Gastroesophageal sphincter (tissue), 3 donors: Measurements from ENCODE around the gene CACNA1C.

Source experiments
- EP300 ChIP-seq: sonication (generic); formaldehyde crosslinking; IDR thresholded peaks from one replicate; pipeline ENCODE4 v1.6.1; 2017; ENCODE audit warnings: antibody characterized with exemption, mild to moderate bottlenecking
- POLR2A ChIP-seq, 2 donors: fragments of 450-650 bp; IDR thresholded peaks; one replicate each; pipeline ENCODE4 v1.6.1; 2017; ENCODE audit warnings: antibody characterized with exemption in 2 of 2, mild to moderate bottlenecking in 2 of 2, moderate library complexity in 1 of 2
- TF ChIP-seq, protein P1 (sequence below), 4 experiments: fragments of 200-600 bp in 2 of 4; fragments of 450-650 bp in 2 of 4; sonication (generic) in 1 of 4; IDR thresholded peaks; one replicate each; pipeline ENCODE4 v1.5.1; 2017 to 2019; ENCODE audit warnings: antibody characterized with exemption in 4 of 4, mild to moderate bottlenecking in 2 of 4, moderate library complexity in 2 of 4

DNA sequence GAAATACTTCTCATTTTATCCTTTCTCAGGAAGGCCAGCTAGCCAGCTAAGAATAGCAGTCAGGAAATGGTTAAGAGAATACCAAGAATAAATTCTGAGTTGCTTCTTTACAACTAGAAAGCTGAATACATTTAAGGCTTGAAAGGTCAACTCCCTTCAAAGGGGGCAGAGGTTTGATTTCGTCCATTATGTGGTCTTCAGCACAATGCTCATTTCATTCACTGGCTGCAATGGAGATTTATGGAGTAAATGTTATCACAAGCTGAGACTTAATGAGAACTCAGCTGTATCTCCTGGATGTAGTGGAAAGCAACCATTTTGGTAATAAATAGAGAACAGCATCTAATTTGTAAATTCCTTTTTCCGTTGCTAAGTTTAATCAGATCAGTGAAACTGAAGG is 477.0 kb downstream of the CACNA1C start:
- TF ChIP-seq, protein P1, sequence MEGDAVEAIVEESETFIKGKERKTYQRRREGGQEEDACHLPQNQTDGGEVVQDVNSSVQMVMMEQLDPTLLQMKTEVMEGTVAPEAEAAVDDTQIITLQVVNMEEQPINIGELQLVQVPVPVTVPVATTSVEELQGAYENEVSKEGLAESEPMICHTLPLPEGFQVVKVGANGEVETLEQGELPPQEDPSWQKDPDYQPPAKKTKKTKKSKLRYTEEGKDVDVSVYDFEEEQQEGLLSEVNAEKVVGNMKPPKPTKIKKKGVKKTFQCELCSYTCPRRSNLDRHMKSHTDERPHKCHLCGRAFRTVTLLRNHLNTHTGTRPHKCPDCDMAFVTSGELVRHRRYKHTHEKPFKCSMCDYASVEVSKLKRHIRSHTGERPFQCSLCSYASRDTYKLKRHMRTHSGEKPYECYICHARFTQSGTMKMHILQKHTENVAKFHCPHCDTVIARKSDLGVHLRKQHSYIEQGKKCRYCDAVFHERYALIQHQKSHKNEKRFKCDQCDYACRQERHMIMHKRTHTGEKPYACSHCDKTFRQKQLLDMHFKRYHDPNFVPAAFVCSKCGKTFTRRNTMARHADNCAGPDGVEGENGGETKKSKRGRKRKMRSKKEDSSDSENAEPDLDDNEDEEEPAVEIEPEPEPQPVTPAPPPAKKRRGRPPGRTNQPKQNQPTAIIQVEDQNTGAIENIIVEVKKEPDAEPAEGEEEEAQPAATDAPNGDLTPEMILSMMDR (IDR thresholded peaks at IDR 0.05), result no peak
- no peak for TF ChIP-seq EP300
- TF ChIP-seq POLR2A (IDR thresholded peaks at IDR 0.05), result no peak
